ENCODE data around the gene CCNC.

Gene CCNC

DNA sequence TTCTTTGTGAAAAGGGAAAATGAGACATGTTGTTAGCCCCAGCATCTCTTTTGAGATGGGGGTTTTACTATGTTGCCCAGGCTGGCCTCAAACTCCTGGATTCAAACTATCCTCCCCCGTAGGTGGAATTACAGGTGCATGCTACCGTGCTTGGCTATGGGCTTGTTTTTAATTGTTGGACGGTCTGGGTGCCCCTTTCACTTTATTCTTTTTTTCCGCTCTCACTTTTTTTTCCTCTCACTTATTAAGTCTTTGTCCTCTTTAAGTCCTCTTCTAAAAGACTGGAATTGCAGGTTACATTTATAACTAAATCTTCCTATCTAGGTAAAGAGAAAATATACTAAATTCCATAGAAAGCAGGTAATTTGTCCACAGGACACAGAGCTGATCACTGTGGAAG is 19.3 kb upstream of the CCNC start:
- DNase-seq (ENCODE audit: low read depth): no peak
- TF ChIP-seq, protein P1, sequence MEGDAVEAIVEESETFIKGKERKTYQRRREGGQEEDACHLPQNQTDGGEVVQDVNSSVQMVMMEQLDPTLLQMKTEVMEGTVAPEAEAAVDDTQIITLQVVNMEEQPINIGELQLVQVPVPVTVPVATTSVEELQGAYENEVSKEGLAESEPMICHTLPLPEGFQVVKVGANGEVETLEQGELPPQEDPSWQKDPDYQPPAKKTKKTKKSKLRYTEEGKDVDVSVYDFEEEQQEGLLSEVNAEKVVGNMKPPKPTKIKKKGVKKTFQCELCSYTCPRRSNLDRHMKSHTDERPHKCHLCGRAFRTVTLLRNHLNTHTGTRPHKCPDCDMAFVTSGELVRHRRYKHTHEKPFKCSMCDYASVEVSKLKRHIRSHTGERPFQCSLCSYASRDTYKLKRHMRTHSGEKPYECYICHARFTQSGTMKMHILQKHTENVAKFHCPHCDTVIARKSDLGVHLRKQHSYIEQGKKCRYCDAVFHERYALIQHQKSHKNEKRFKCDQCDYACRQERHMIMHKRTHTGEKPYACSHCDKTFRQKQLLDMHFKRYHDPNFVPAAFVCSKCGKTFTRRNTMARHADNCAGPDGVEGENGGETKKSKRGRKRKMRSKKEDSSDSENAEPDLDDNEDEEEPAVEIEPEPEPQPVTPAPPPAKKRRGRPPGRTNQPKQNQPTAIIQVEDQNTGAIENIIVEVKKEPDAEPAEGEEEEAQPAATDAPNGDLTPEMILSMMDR (conservative IDR thresholded peaks at IDR 0.05; ENCODE audit: control insufficient read depth, insufficient read depth, low read depth, low read length): no peak
- no peak overlapping the region for H3K4me3 ChIP-seq (ENCODE audit: control insufficient read depth, low read depth, low read length)

DNA sequence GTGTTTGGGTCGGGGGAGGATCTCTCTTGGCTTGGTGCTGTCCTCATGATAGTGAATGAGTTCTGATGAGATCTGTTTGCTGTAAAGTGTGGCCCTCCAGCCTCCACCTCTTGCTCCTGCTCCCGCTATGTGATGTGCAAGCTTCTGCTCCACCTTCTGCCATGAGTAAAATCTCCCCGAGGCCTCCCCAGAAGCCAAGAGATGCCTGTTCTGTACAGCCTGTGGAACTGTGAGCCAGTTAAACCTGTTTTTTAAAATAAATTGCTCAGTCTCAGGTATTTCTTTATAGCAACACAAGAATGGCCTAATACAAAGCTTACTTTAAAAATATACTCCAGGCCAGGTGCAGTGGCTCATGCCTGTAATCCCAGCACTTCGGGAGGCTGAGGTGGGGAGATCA is 11.3 kb upstream of the CCNC start:
- no peak overlapping the region for H3K4me3 ChIP-seq (ENCODE audit: control insufficient read depth, low read depth, low read length)
- no peak for DNase-seq (ENCODE audit: low read depth)
- TF ChIP-seq, protein P1 (conservative IDR thresholded peaks at IDR 0.05; ENCODE audit: control insufficient read depth, insufficient read depth, low read depth, low read length): no peak

DNA sequence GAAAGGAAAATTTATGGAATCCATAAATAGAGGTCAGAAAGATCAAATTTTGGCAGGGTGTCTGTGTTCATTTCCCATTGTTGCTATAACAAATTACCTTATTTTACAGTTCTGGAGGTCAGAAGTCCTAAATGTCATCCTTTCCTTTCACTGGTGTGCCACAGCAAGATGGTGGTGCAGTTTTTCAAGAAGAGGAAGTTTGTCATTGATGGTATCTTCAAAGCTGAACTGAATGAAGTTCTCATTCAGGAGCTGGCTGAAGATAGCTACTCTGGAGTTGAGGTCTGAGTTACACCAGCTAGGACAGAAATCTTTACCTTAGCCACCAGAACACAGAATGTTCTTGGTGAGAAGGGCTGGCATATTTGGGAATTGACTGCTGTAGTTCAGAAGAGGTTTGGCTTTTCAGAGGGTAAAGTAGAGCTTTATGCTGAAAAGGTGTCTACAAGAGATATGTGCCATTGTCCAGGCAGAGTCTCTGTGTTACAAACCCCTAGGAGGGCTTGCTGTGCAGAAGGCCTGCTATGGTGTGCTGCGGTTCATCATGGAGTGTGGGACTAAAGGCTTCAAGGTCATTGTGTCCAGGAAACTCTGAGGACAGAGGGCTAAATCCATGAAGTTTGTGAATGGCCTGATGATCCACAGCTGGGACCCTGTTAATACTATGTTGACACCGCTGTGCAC is 7.2 kb upstream of the CCNC start:
- H3K4me3 ChIP-seq (ENCODE audit: control insufficient read depth, low read depth, low read length): no peak overlapping the region
- no peak for DNase-seq (ENCODE audit: low read depth)
- TF ChIP-seq, protein P1 (conservative IDR thresholded peaks at IDR 0.05; ENCODE audit: control insufficient read depth, insufficient read depth, low read depth, low read length): no peak

DNA sequence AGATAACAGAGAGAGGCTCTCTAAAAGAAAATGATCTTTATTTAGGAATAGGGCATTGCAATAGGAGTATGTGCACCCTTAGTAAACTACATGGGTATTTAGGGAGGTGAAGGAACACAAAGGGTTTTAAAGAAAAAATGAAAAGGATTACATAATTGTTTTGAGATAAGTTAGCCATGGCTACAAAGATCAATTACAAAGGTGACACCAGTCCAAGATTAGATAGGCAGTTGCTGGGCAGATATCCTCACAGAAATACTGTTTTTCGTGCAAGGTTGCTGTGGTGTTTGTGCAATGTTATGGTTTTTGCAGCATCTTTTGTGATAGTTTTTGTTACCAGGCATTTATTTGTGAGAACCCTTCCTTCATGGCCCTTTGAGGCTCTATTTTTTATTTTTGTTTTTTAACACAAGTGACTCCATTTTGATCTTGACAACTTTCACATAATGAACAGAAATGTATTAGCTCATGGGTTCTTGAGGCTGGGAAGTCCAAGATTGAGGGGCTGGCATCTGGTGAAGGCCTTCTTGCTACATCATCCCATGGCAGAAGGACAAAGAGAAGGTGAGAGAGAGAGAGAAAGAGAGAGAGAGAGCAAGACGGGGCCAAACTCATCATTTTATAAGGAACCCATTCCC is 5.6 kb upstream of the CCNC start:
- no peak overlapping the region for H3K4me3 ChIP-seq (ENCODE audit: control insufficient read depth, low read depth, low read length)
- TF ChIP-seq, protein P1 (conservative IDR thresholded peaks at IDR 0.05; ENCODE audit: control insufficient read depth, insufficient read depth, low read depth, low read length): no peak
- DNase-seq (ENCODE audit: low read depth): no peak

DNA sequence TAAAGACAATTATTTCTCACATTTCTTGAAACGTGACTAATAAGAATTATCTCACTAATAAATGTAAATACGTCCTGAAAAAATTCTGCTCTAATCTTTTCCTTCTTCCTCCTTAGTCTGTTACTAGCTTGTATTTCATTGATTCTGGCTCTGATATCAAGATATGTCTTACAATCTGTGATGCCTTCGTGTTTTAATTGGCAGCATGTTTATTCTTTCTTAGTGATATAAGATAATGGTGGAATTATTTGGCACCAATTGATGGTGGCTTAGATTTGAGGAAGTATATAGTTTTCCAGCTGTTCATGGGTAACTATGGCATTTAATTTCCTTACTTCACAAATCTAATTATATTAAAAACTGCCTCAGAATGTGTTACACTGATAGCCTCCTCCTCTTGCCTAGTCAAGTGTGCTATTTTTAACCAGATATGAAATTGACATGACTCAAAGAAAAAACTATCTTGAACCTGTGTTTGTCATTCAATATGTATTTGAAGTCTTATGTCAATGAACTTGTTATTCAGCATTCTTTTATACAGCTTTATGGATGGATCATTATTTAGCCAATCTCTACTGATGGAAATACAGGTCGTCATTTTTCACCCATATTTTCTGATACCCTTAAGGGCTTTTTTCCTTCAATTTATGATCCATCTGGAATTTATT is 5.3 kb downstream of the CCNC start:
- DNase-seq (ENCODE audit: low read depth): no peak
- TF ChIP-seq, protein P1 (conservative IDR thresholded peaks at IDR 0.05; ENCODE audit: control insufficient read depth, insufficient read depth, low read depth, low read length): no peak
- no peak overlapping the region for H3K4me3 ChIP-seq (ENCODE audit: control insufficient read depth, low read depth, low read length)

DNA sequence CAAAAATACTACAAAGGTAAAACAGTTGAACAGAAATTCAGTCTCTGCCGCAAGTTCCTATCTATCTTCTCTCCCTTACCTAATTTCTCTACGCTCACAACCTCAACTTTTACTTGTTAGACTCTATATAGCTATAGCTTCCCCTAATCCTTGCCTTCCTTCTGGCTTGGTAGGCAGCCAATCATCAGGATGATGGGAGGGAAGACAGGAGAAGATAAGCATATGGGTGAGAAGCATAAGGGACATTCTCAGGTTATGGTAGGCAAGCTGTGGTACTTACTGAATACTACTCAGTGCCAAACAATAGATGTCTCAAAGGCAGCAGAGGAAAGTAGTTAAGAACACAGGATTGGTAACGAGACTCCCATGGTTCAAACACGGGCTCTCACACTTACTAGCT is 7.8 kb downstream of the CCNC start:
- TF ChIP-seq, protein P1 (conservative IDR thresholded peaks at IDR 0.05; ENCODE audit: control insufficient read depth, insufficient read depth, low read depth, low read length): no peak
- H3K4me3 ChIP-seq (ENCODE audit: control insufficient read depth, low read depth, low read length): no peak overlapping the region
- no peak for DNase-seq (ENCODE audit: low read depth)

All from fibroblast of mammary gland (primary cell).